HFFc6 (cell line): Measurements from ENCODE around the gene PAK4. TPM values are rescaled to one million over a fixed set of nuclear protein-coding genes. Genes with fewer than 3 reads are reported as not detected.

Experiments
- DNase-seq: peaks from one replicate; pipeline ENCODE4 v3.0.0-alpha.2; 2018
- H3K27ac Mint-ChIP-seq: 2 replicates; pipeline ENCODE4 v1.8.0; 2020; ENCODE audit warnings: mild to moderate bottlenecking, mixed read lengths
- H3K27me3 Mint-ChIP-seq: 2 replicates; pipeline ENCODE4 v1.8.0; 2021; ENCODE audit warnings: mild to moderate bottlenecking, moderate library complexity, mixed read lengths; ENCODE audit not compliant: insufficient read depth
- H3K36me3 Mint-ChIP-seq: 2 replicates; pipeline ENCODE4 v1.8.0; 2021; ENCODE audit warnings: low read depth, mixed read lengths
- H3K4me1 Mint-ChIP-seq: 2 replicates; pipeline ENCODE4 v1.8.0; 2020; ENCODE audit warnings: low read depth, mixed read lengths
- H3K4me3 Mint-ChIP-seq: 2 replicates; pipeline ENCODE4 v1.8.0; 2020; ENCODE audit warnings: mild to moderate bottlenecking, moderate library complexity, mixed read lengths
- H3K9me3 Mint-ChIP-seq: 2 replicates; pipeline ENCODE4 v1.8.0; 2020; ENCODE audit warnings: mild to moderate bottlenecking, mixed read lengths
- total RNA-seq, 6 experiments: library from RNA; stranded (reverse); fragmentation: NEBNext Ultra II Directional; extraction: Animal tissue kit (Norgen Biotek cat#: 25700); gene quantifications; 2 replicates in 1 of 6; 3 replicates in 5 of 6; pipeline ENCODE4 v1.2.3, GENCODE V29; 2021
- TF ChIP-seq, protein P1 (sequence below): fragments of 200-600 bp; sonication (generic); IDR thresholded peaks from 2 replicates; pipeline ENCODE4 v1.5.0; 2021; ENCODE audit warnings: antibody characterized with exemption, mild to moderate bottlenecking

PAK4 gene
- total RNA-seq, 6 experiments from 2014 or later = 35.4 to 40.4 (median 35.8) TPM

GRCh38 chr19:39082745-39083598 lies 42.6 kb upstream of the PAK4 start:
- peaks cover 44% of the 10 kb centered on the region for H3K27me3 Mint-ChIP-seq
- no peaks in the 10 kb centered on the region for H3K36me3 Mint-ChIP-seq
- no peak overlapping the region for H3K27ac Mint-ChIP-seq
- DNase-seq = no peak
- peaks cover 24% of the 10 kb centered on the region for H3K4me1 Mint-ChIP-seq
- H3K9me3 Mint-ChIP-seq = no peaks in the 10 kb centered on the region
- TF ChIP-seq, protein P1, sequence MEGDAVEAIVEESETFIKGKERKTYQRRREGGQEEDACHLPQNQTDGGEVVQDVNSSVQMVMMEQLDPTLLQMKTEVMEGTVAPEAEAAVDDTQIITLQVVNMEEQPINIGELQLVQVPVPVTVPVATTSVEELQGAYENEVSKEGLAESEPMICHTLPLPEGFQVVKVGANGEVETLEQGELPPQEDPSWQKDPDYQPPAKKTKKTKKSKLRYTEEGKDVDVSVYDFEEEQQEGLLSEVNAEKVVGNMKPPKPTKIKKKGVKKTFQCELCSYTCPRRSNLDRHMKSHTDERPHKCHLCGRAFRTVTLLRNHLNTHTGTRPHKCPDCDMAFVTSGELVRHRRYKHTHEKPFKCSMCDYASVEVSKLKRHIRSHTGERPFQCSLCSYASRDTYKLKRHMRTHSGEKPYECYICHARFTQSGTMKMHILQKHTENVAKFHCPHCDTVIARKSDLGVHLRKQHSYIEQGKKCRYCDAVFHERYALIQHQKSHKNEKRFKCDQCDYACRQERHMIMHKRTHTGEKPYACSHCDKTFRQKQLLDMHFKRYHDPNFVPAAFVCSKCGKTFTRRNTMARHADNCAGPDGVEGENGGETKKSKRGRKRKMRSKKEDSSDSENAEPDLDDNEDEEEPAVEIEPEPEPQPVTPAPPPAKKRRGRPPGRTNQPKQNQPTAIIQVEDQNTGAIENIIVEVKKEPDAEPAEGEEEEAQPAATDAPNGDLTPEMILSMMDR = no peak
- no peak overlapping the region for H3K4me3 Mint-ChIP-seq

DNA sequence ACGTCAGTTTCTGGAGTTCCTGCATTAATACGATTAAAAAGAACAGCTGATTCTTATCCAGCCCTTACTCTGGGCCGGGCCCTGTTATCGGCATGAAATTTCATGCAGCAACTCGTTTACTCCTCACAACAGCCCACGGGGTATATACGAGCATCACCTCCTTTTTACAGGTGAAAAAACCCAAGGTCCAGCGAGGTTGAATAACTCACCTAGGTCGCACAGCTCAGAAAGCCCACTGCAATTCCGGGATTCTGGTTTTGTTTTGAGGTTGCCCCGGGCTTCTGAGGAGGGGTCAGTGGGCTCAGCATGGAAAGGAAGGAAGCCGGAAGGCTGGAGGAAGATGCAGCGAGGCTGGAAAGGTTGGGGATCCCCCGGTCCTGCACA lies 42.0 kb upstream of the PAK4 start:
- TF ChIP-seq, protein P1 = no peak
- H3K27me3 Mint-ChIP-seq = peaks cover 49% of the 10 kb centered on the region
- no peaks in the 10 kb centered on the region for H3K9me3 Mint-ChIP-seq
- H3K27ac Mint-ChIP-seq = no peak overlapping the region
- no peaks in the 10 kb centered on the region for H3K36me3 Mint-ChIP-seq
- DNase-seq = no peak
- H3K4me1 Mint-ChIP-seq = peaks cover 19% of the 10 kb centered on the region
- H3K4me3 Mint-ChIP-seq = no peak overlapping the region

DNA sequence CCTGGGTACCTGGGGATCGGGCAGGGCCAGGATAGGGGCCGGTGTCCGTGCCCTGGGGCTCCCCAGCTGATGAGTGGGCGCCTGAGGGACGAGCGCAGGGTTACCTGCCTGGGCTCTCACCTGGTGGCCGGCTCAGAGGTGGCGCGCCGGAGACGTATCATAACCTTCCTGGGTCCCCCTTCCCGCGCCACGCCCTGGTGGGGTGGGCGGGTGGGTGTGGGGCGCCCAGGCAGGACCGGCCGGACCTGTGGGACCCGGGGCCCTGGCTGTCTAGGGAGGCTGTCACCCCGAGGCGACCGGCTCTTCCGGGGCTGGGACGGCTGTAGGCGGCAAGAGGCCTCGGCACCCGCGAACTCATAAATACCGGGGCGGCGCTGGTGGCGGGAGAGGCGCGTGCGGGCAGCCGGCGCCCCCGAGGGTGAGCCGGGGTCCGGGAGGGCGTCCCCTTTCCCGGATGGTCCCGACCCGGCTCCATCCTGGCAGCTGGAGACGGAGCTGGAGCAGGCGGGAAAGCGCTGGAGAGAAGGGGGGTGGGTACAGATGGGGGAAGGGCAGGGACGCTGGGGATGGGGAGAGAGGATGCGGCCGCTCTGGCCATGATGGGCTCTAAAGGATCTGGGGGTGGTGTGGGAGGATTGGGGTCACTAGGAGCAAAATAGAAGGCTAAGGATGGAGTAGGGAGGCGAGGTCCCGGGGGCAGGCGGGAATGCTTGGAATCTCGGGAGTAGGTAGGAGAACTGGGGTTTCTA lies 41.4 kb upstream of the PAK4 start, which contains the start of gene ACP7:
TSS of gene ACP7 (plus strand) at position 386 of the 749 bp plus-strand sequence. CDS start 902 bp downstream, outside the sequence.
- TF ChIP-seq, protein P1 = no peak
- Mint-ChIP-seq H3K36me3 (no peaks in the 10 kb centered on the region), H3K9me3 (no peaks in the 10 kb centered on the region), H3K4me3 (peak within 1 kb of the TSS; percentile 53), H3K4me1 (peaks cover 14% of the 10 kb centered on the region), H3K27ac (no peak within 1 kb of the TSS), H3K27me3 (peaks cover 54% of the 10 kb centered on the region)
- no peak for DNase-seq

DNA sequence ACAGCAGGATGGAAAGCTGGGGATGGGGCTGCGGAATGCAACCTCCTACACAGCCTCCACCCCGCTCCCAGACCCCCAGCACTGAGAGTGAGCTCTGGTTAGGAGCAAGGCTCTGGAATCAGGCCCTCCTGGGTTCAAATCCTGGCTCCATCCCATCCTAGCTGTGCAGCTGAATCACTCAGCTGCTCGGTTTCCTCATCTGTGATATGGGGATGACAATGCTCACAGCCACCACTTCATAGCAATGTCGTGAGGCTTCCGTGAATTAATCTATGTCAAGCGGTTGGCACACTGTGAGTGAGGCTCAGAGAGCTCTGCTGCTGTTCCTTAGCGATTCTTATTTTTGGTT lies 40.9 kb upstream of the PAK4 start:
- Mint-ChIP-seq H3K36me3 (no peaks in the 10 kb centered on the region), H3K27me3 (peaks cover 58% of the 10 kb centered on the region)
- no peak for DNase-seq

DNA sequence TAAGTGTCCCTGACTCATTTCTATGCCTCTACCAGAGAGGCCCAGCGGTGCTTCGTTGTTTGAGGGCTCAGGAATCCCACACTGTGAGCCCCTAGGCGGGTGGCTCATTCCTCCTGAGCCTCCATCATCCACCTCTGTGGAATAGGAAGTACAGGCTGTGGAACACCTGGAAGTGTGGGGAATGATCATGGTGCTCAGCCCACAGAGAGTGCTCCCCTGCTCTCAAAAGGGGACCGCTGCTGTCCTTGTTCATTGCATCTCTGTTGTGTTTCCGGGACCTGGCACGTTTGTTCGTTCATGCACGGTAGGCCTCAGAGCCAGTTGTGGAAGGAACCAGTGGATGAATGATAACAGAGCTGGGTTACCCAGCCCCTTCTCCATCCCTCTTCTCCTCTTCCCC lies 40.2 kb upstream of the PAK4 start:
- H3K9me3 Mint-ChIP-seq = no peaks in the 10 kb centered on the region
- peaks cover 14% of the 10 kb centered on the region for H3K4me1 Mint-ChIP-seq
- H3K27ac Mint-ChIP-seq = no peak overlapping the region
- DNase-seq = no peak
- H3K4me3 Mint-ChIP-seq = no peak overlapping the region
- H3K36me3 Mint-ChIP-seq = no peaks in the 10 kb centered on the region
- TF ChIP-seq, protein P1 = no peak
- H3K27me3 Mint-ChIP-seq = peaks cover 62% of the 10 kb centered on the region

More for the DNA sequence above, 40.9 kb upstream of the PAK4 start:
- Mint-ChIP-seq H3K9me3 (no peaks in the 10 kb centered on the region), H3K27ac (no peak overlapping the region), H3K4me1 (peaks cover 14% of the 10 kb centered on the region), H3K4me3 (peak overlapping the region; percentile 53)
- TF ChIP-seq, protein P1 = no peak
